H1 (cell line): ENCODE data around the gene HS6ST1. TPM values are rescaled to one million over a fixed set of nuclear protein-coding genes. Genes with fewer than 3 reads are reported as not detected.
A peak's percentile ranks its signal among the peaks of the same experiment; 100 is the strongest.

Experiments used
- CTCF ChIA-PET: fragments of 300-600 bp; sonication (Branson Sonifier 250); formaldehyde crosslinking; loops from one replicate; lab custom pipeline; 2021; ENCODE audit not compliant: partially characterized antibody; lab: Charles Lee
- POLR2A ChIA-PET: fragments of 300-600 bp; sonication (Branson Sonifier 250); formaldehyde crosslinking; loops from one replicate; lab custom pipeline; 2021; ENCODE audit warnings: inconsistent platforms; ENCODE audit not compliant: partially characterized antibody; lab: Charles Lee
- DNase-seq, 2 experiments: peaks; one replicate each; pipeline versions ENCODE4 v3.0.0 to v3.0.0-alpha.2; 2010 to 2022; ENCODE audit warnings: low spot score in 2 of 2, low read depth in 1 of 2, mixed read lengths in 1 of 2
- FAIRE-seq: peaks from 2 replicates; lab custom pipeline; 2011; peaks lifted over from hg19 to GRCh38; lab: Jason Lieb, UNC
- H2AFZ ChIP-seq: 2 replicates; pipeline ENCODE4 v1.8.1; 2012; ENCODE audit warnings: low read length, inconsistent platforms
- H2AK5ac ChIP-seq: 2 replicates; pipeline ENCODE4 v1.6.1; 2013; ENCODE audit warnings: low read depth, low read length
- H2BK120ac ChIP-seq: replicated peaks from 2 replicates; pipeline ENCODE3; 2013; ENCODE audit warnings: low read depth, low read length, inconsistent platforms
- H2BK12ac ChIP-seq: 2 replicates; pipeline ENCODE4 v1.6.1; 2013; ENCODE audit warnings: low read depth, low read length
- H2BK15ac ChIP-seq: 2 replicates; pipeline ENCODE4 v1.6.1; 2013; ENCODE audit warnings: low read length
- H2BK20ac ChIP-seq: 2 replicates; pipeline ENCODE4 v1.6.1; 2013; ENCODE audit warnings: low read length
- H2BK5ac ChIP-seq: 2 replicates; pipeline ENCODE4 v1.6.1; 2013; ENCODE audit warnings: low read depth, low read length
- H3K14ac ChIP-seq: 2 replicates; pipeline ENCODE4 v1.6.1; 2013; ENCODE audit warnings: inconsistent platforms; ENCODE audit not compliant: insufficient read length
- H3K18ac ChIP-seq: 2 replicates; pipeline ENCODE4 v1.6.1; 2013; ENCODE audit warnings: low read length; ENCODE audit errors: extremely low read depth
- H3K23ac ChIP-seq: 2 replicates; pipeline ENCODE4 v1.6.1; 2013; ENCODE audit warnings: inconsistent platforms; ENCODE audit not compliant: insufficient read length
- H3K23me2 ChIP-seq: 2 replicates; pipeline ENCODE4 v1.6.1; 2013; ENCODE audit warnings: low read depth, low read length
- H3K27ac ChIP-seq: 2 replicates; pipeline ENCODE4 v1.6.1; 2011; ENCODE audit warnings: low read depth, low read length, inconsistent platforms
- H3K27me3 ChIP-seq, 4 experiments: replicated peaks in 1 of 4; 1 replicate in 1 of 4; 2 replicates in 3 of 4; pipeline versions ENCODE4 v1.6.1 to v1.8.1; 2011 to 2013; ENCODE audit warnings: low read length in 3 of 4, mild to moderate bottlenecking in 3 of 4, inconsistent platforms in 2 of 4, mixed read lengths in 2 of 4, moderate library complexity in 1 of 4; ENCODE audit not compliant: control insufficient read depth in 3 of 4, insufficient read depth in 3 of 4; ENCODE audit errors: extremely low read depth in 1 of 4
- H3K36me3 ChIP-seq, 4 experiments: 2 replicates each; pipeline versions ENCODE4 v1.6.1 to v1.8.1; 2011 to 2013; ENCODE audit warnings: mild to moderate bottlenecking in 4 of 4, low read length in 3 of 4, moderate library complexity in 2 of 4, control low read depth in 1 of 4, inconsistent platforms in 1 of 4; ENCODE audit not compliant: insufficient read depth in 4 of 4, control insufficient read depth in 2 of 4
- H3K4ac ChIP-seq: replicated peaks from 2 replicates; pipeline ENCODE3; 2013; ENCODE audit warnings: low read length, low read depth, mixed read lengths, inconsistent platforms; ENCODE audit not compliant: insufficient read length
- H3K4me1 ChIP-seq, 4 experiments: replicated peaks in 1 of 4; 1 replicate in 1 of 4; 2 replicates in 3 of 4; pipeline versions ENCODE4 v1.6.1 to v1.8.1; 2011 to 2013; ENCODE audit warnings: low read length in 3 of 4, inconsistent platforms in 2 of 4, mixed read lengths in 1 of 4; ENCODE audit not compliant: insufficient read depth in 4 of 4, control insufficient read depth in 3 of 4
- H3K4me2 ChIP-seq, 2 experiments: 2 replicates each; pipeline versions ENCODE4 v1.6.1 to v1.8.1; 2011 to 2013; ENCODE audit warnings: low read depth in 2 of 2, low read length in 2 of 2, control low read depth in 1 of 2, inconsistent platforms in 1 of 2, mild to moderate bottlenecking in 1 of 2; ENCODE audit not compliant: insufficient read depth in 1 of 2
- H3K4me3 ChIP-seq, 4 experiments: fragments of 200-600, 300-600 bp in 1 of 4; sonication (generic), shearing (Covaris generic), sonication (Bioruptor Twin) in 1 of 4; 2 replicates each; pipeline versions ENCODE4 v1.5.1 to v1.8.1; 2011 to 2016; ENCODE audit warnings: low read length in 4 of 4, low read depth in 3 of 4, control low read depth in 2 of 4, inconsistent platforms in 2 of 4, mild to moderate bottlenecking in 2 of 4, mixed read lengths in 1 of 4, moderate library complexity in 1 of 4; ENCODE audit not compliant: insufficient read depth in 2 of 4; ENCODE audit errors: extremely low read depth in 1 of 4
- H3K56ac ChIP-seq: replicated peaks from 2 replicates; pipeline ENCODE3; 2013; ENCODE audit warnings: low read depth, mild to moderate bottlenecking, mixed read lengths, low read length, inconsistent platforms; ENCODE audit not compliant: insufficient read length
- H3K79me1 ChIP-seq: 2 replicates; pipeline ENCODE4 v1.6.1; 2013; ENCODE audit warnings: low read depth, low read length, control low read depth
- H3K79me2 ChIP-seq, 2 experiments: 2 replicates each; pipeline versions ENCODE4 v1.6.1 to v1.8.1; 2012 to 2013; ENCODE audit warnings: low read length in 2 of 2, mild to moderate bottlenecking in 2 of 2, inconsistent platforms in 1 of 2; ENCODE audit not compliant: insufficient read depth in 2 of 2, control insufficient read depth in 1 of 2
- H3K9ac ChIP-seq, 4 experiments: replicated peaks in 1 of 4; 1 replicate in 1 of 4; 2 replicates in 3 of 4; pipeline versions ENCODE4 v1.6.1 to v1.8.1; 2011 to 2013; ENCODE audit warnings: low read depth in 3 of 4, low read length in 3 of 4, control low read depth in 2 of 4, mild to moderate bottlenecking in 2 of 4, moderate library complexity in 2 of 4, inconsistent platforms in 1 of 4; ENCODE audit errors: extremely low read depth in 1 of 4
- H3K9me3 ChIP-seq, 2 experiments: 2 replicates each; pipeline versions ENCODE4 v1.6.1 to v1.8.1; 2012 to 2013; ENCODE audit warnings: mild to moderate bottlenecking in 2 of 2, moderate library complexity in 2 of 2, control low read depth in 1 of 2, inconsistent platforms in 1 of 2, low read depth in 1 of 2, low read length in 1 of 2, mixed read lengths in 1 of 2; ENCODE audit not compliant: insufficient read depth in 2 of 2
- H4K20me1 ChIP-seq, 2 experiments: replicated peaks in 1 of 2; 2 replicates each; pipeline versions ENCODE3 to v1.8.1; 2011 to 2013; ENCODE audit warnings: inconsistent platforms in 2 of 2, low read length in 2 of 2, mild to moderate bottlenecking in 1 of 2; ENCODE audit not compliant: insufficient read depth in 2 of 2, control insufficient read depth in 1 of 2
- H4K5ac ChIP-seq: 2 replicates; pipeline ENCODE4 v1.6.1; 2013; ENCODE audit warnings: low read length, low read depth, mixed read lengths, inconsistent platforms; ENCODE audit not compliant: insufficient read length
- H4K8ac ChIP-seq: 2 replicates; pipeline ENCODE4 v1.8.0; 2013; ENCODE audit warnings: mild to moderate bottlenecking, moderate library complexity, low read length, inconsistent platforms; ENCODE audit not compliant: insufficient read depth; ENCODE audit errors: extremely low read depth
- H4K91ac ChIP-seq: replicated peaks from 2 replicates; pipeline ENCODE3; 2013; ENCODE audit warnings: low read length, mixed read lengths, inconsistent platforms; ENCODE audit not compliant: insufficient read length
- ATF3 ChIP-seq: IDR thresholded peaks from 2 replicates; pipeline ENCODE4 v1.6.1; 2011; ENCODE audit warnings: low read depth, mild to moderate bottlenecking, low read length; ENCODE audit not compliant: insufficient read depth
- BRCA1 ChIP-seq: IDR thresholded peaks from 2 replicates; pipeline ENCODE4 v1.6.1; 2012; ENCODE audit warnings: low read depth, low read length, improper control_type of control experiment
- CTCF ChIP-seq, 3 experiments: IDR thresholded peaks; 1 replicate in 2 of 3; 2 replicates in 1 of 3; pipeline versions ENCODE4 v1.5.1 to v1.6.1; 2011; ENCODE audit warnings: low read length in 3 of 3, mild to moderate bottlenecking in 3 of 3, inconsistent platforms in 2 of 3, low read depth in 1 of 3, moderate library complexity in 1 of 3; ENCODE audit not compliant: insufficient read depth in 1 of 3; ENCODE audit errors: control extremely low read depth in 1 of 3
- GABPA ChIP-seq: IDR thresholded peaks from 2 replicates; pipeline ENCODE4 v1.6.1; 2011; ENCODE audit warnings: mild to moderate bottlenecking, low read length, moderate library complexity, borderline replicate concordance; ENCODE audit not compliant: insufficient read depth
- HDAC2 ChIP-seq, 2 experiments: fragments of 300-600 bp in 1 of 2; sonication (generic) in 1 of 2; IDR thresholded peaks; 2 replicates each; pipeline ENCODE4 v1.6.1; 2011 to 2012; ENCODE audit warnings: low read depth in 2 of 2, low read length in 2 of 2, mild to moderate bottlenecking in 2 of 2, moderate library complexity in 2 of 2, borderline replicate concordance in 1 of 2, inconsistent platforms in 1 of 2
- MAX ChIP-seq: IDR thresholded peaks from 2 replicates; pipeline ENCODE4 v1.6.1; 2012; ENCODE audit warnings: inconsistent platforms
- RNF2 ChIP-seq: fragments of 200-900, 300-1000 bp; sonication (generic); IDR thresholded peaks from 2 replicates; pipeline ENCODE4 v1.7.1; 2016; ENCODE audit warnings: borderline replicate concordance, low read depth, mild to moderate bottlenecking, antibody characterized with exemption, low read length; ENCODE audit not compliant: poor library complexity, severe bottlenecking; ENCODE audit errors: missing control alignments
- SP4 ChIP-seq: IDR thresholded peaks from 2 replicates; pipeline ENCODE4 v1.6.1; 2012; ENCODE audit warnings: low read length, inconsistent platforms
- WGBS, 2 experiments: shearing (Covaris generic) in 1 of 2; methylation state at CpG; one replicate each; pipeline versions ENCODE4 v1.1.6 to v1.1.7; 2013 to 2015; ENCODE audit warnings: low lambda C conversion rate in 2 of 2, mixed read lengths in 2 of 2, inconsistent platforms in 1 of 2, low coverage in 1 of 2, missing lambda C conversion rate in 1 of 2; ENCODE audit not compliant: insufficient replicate concordance in 2 of 2, insufficient coverage in 1 of 2, insufficient read length in 1 of 2; ENCODE audit errors: extremely low coverage in 1 of 2, missing lambda C conversion rate in 1 of 2; 5-methylcytosine and 5-hydroxymethylcytosine counted together
- polyA plus RNA-seq, 7 experiments: library from polyadenylated mRNA; depleted of rRNA in 3 of 7; stranded (reverse) in 5 of 7; unstranded in 2 of 7; fragments of >200 nt in 5 of 7; fragments of 200-250 nt in 2 of 7; gene quantifications; 1 replicate in 5 of 7; 2 replicates in 1 of 7; 4 replicates in 1 of 7; pipeline versions ENCODE4 v1.2.1 to v1.2.3, GENCODE V29; 2011 to 2013; ENCODE audit warnings: missing spikeins in 2 of 7, mixed read lengths in 2 of 7
- total RNA-seq: library from RNA; stranded (reverse); fragmentation: NEBNext Ultra II Directional; extraction: Animal tissue kit (Norgen Biotek cat#: 25700); gene quantifications from 2 replicates; pipeline ENCODE4 v1.2.1, GENCODE V29; 2021

HS6ST1 gene
- total and polyA plus RNA-seq, 2 of the 8 experiments (the other 6 are each of a cell fraction or from before 2014, with no cell fraction given): 37.4 to 74.6 TPM

- Histone ChIP-seq H3K56ac (no peak overlapping the region), H3K4me2 (peak overlapping the region; percentile 83 to 95), H3K23ac (no peak overlapping the region), H3K18ac (no peak overlapping the region; the same call in 1 of the 2 replicates), H3K4ac (no peak overlapping the region), H2AFZ (no peak overlapping the region), H2BK12ac (no peak overlapping the region), H3K27me3 (peaks cover 0 to 23% (median 16%) of the 10 kb centered on the region in 4 experiments; a peak in 5 of 7 replicates), H4K8ac (no peak overlapping the region), H3K4me1 (peaks cover 7 to 38% (median 27%) of the 10 kb centered on the region in 4 experiments), H3K14ac (no peak overlapping the region), H2BK15ac (no peak overlapping the region), H3K36me3 (peaks cover 0 to 11% (median 0%) of the 10 kb centered on the region in 4 experiments; a peak in 2 of 8 replicates), H2BK5ac (peak overlapping the region; percentile 60; the same call in 1 of the 2 replicates), H4K20me1 (peaks cover 39 to 54% of the 10 kb centered on the region in 2 experiments), H2AK5ac (no peak overlapping the region), H3K23me2 (peaks cover 15% of the 10 kb centered on the region; the same call in 1 of the 2 replicates), H3K79me1 (peaks cover 38% of the 10 kb centered on the region), H3K9ac (peak overlapping the region in 2 of 4 experiments; percentile 20 to 64; a peak in 4 of 7 replicates), H3K79me2 (peaks cover 53 to 61% of the 10 kb centered on the region in 2 experiments), H2BK20ac (no peak overlapping the region), H4K5ac (no peak overlapping the region), H4K91ac (no peak overlapping the region), H3K4me3 (peak overlapping the region; percentile 68 to 89 (median 84)), H3K9me3 (no peaks in the 10 kb centered on the region), H3K27ac (no peak overlapping the region), H2BK120ac (no peak overlapping the region)
- no peak for FAIRE-seq
- ChIA-PET POLR2A (interaction anchor here (1.0 to 2.2 kb wide), 8 partner anchors 11 to 54 kb away, joined by 3 to 8 read pairs (median 4); no protein-coding TSS in a partner anchor), CTCF (interaction anchor here (0.6 to 2.7 kb wide), 6 partner anchors 11 to 438 kb away, joined by 3 to 17 read pairs (median 4); no protein-coding TSS in a partner anchor)
- WGBS, 2 experiments: 39% methylated on average over 5 of the region's 5 CpGs; no CpG with 5 or more reads in 1 of the 2 experiments
- DNase-seq: no peak
- TF ChIP-seq BRCA1 (no peak), SP4 (no peak), CTCF (IDR thresholded peaks at IDR 0.05; ENCODE audit: control extremely low read depth in 1 of 3, insufficient read depth in 1 of 3, low read depth in 1 of 3, low read length in 3 of 3) (no peak), RNF2 (no peak), ATF3 (no peak), GABPA (no peak), MAX (no peak), HDAC2 (IDR thresholded peaks at IDR 0.05; ENCODE audit: borderline replicate concordance in 1 of 2, low read depth in 2 of 2, low read length in 2 of 2) (no peak)
Measured at GRCh38 chr2:128316777-128317180, 1.9 kb downstream of the HS6ST1 start.
